ENCODE results near the gene FKBP10. TPM values are rescaled to one million over a fixed set of nuclear protein-coding genes. Genes with fewer than 3 reads are reported as not detected.
A peak's percentile ranks its signal among the peaks of the same experiment; 100 is the strongest.

FKBP10 gene
- total RNA-seq, 2 donors from 2014 or later = 179 to 291 TPM

- Mint-ChIP-seq H3K9me3 (no peaks in the 10 kb centered on the region), H3K4me3 (peak overlapping the region; percentile 19), H3K27me3 (ENCODE audit: insufficient read depth) (no peaks in the 10 kb centered on the region), H3K36me3 (ENCODE audit: low read depth) (peaks cover 19% of the 10 kb centered on the region), H3K4me1 (peaks cover 26% of the 10 kb centered on the region), H3K27ac (peak overlapping the region; percentile 82)
- Histone ChIP-seq H3K9me3 (ENCODE audit: control insufficient read depth, low read length) (no peaks in the 10 kb centered on the region), H3K9ac (ENCODE audit: extremely low read depth, low read length, poor library complexity, severe bottlenecking) (no peak overlapping the region), H3K4me3 (ENCODE audit: low read length) (no peak overlapping the region), H3K4me1 (ENCODE audit: control insufficient read depth, insufficient read depth, low read length) (peaks cover 14% of the 10 kb centered on the region), H3K36me3 (ENCODE audit: control insufficient read depth, insufficient read depth, low read length) (peaks cover 33% of the 10 kb centered on the region), H3K27me3 (ENCODE audit: control insufficient read depth, insufficient read depth, low read length, poor library complexity, severe bottlenecking) (no peaks in the 10 kb centered on the region), H3K27ac (ENCODE audit: low read depth, low read length) (peak overlapping the region; percentile 61)
- whole genome bisulfite sequencing, 2 experiments (ENCODE audit: insufficient coverage in 1 of 2, insufficient read length in 1 of 2) = 86 to 91% methylated on average over 13 of the region's 13 CpGs
- no peak for DNase-seq
- TF ChIP-seq CTCF (conservative IDR thresholded peaks at IDR 0.05) = no peak
Observed at GRCh38 chr17:41781404-41782110, 31.2 kb upstream of the FKBP10 start.

GRCh38 chr17:41782142-41782541 is 30.7 kb upstream of the FKBP10 start:
- Mint-ChIP-seq H3K27me3 (ENCODE audit: insufficient read depth) (no peaks in the 10 kb centered on the region), H3K36me3 (ENCODE audit: low read depth) (peaks cover 16% of the 10 kb centered on the region), H3K27ac (peak overlapping the region; percentile 82), H3K4me3 (peak overlapping the region; percentile 19), H3K4me1 (peaks cover 29% of the 10 kb centered on the region), H3K9me3 (no peaks in the 10 kb centered on the region)
- Histone ChIP-seq H3K9me3 (ENCODE audit: control insufficient read depth, low read length) (no peaks in the 10 kb centered on the region), H3K9ac (ENCODE audit: extremely low read depth, low read length, poor library complexity, severe bottlenecking) (no peak overlapping the region), H3K27ac (ENCODE audit: low read depth, low read length) (peak overlapping the region; percentile 61), H3K27me3 (ENCODE audit: control insufficient read depth, insufficient read depth, low read length, poor library complexity, severe bottlenecking) (no peaks in the 10 kb centered on the region), H3K4me1 (ENCODE audit: control insufficient read depth, insufficient read depth, low read length) (peaks cover 13% of the 10 kb centered on the region), H3K36me3 (ENCODE audit: control insufficient read depth, insufficient read depth, low read length) (peaks cover 30% of the 10 kb centered on the region), H3K4me3 (ENCODE audit: low read length) (no peak overlapping the region)
- no peak for TF ChIP-seq CTCF (conservative IDR thresholded peaks at IDR 0.05)
- no peak for DNase-seq
- WGBS, 2 experiments (ENCODE audit: insufficient coverage in 1 of 2, insufficient read length in 1 of 2) = 93% methylated on average over 4 of the region's 4 CpGs; no CpG with 5 or more reads in 1 of the 2 experiments

- Mint-ChIP-seq H3K36me3 (ENCODE audit: low read depth) (peaks cover 16% of the 10 kb centered on the region), H3K27me3 (ENCODE audit: insufficient read depth) (peaks cover 9% of the 10 kb centered on the region), H3K27ac (peak overlapping the region; percentile 96), H3K9me3 (no peaks in the 10 kb centered on the region), H3K4me1 (peaks cover 25% of the 10 kb centered on the region), H3K4me3 (peak overlapping the region; percentile 81)
- DNase-seq = peak; percentile 91
- no peaks in the 10 kb centered on the region for H3K27me3 ChIP-seq (ENCODE audit: control insufficient read depth, insufficient read depth, low read length, poor library complexity, severe bottlenecking)
- peaks cover 3% of the 10 kb centered on the region for H3K4me1 ChIP-seq (ENCODE audit: control insufficient read depth, insufficient read depth, low read length)
- peak overlapping the region; percentile 93 for H3K4me3 ChIP-seq (ENCODE audit: low read length)
- H3K9me3 ChIP-seq (ENCODE audit: control insufficient read depth, low read length) = no peaks in the 10 kb centered on the region
- H3K36me3 ChIP-seq (ENCODE audit: control insufficient read depth, insufficient read depth, low read length) = peaks cover 20% of the 10 kb centered on the region
- WGBS, 2 experiments (ENCODE audit: insufficient coverage in 1 of 2, insufficient read length in 1 of 2) = 19% methylated on average over 6 of the region's 6 CpGs; no CpG with 5 or more reads in 1 of the 2 experiments
- H3K9ac ChIP-seq (ENCODE audit: extremely low read depth, low read length, poor library complexity, severe bottlenecking) = peak overlapping the region; percentile 68
- TF ChIP-seq CTCF (conservative IDR thresholded peaks at IDR 0.05) = no peak
- peak overlapping the region; percentile 25 for H3K27ac ChIP-seq (ENCODE audit: low read depth, low read length)
Observed at GRCh38 chr17:41784207-41784744, 28.5 kb upstream of the FKBP10 start.

Measured in endodermal cell (in vitro differentiated cells).